ENCODE measurements around the gene EIPR1. TPM values are rescaled to one million over a fixed set of nuclear protein-coding genes. Genes with fewer than 3 reads are reported as not detected.

EIPR1 gene
- total and polyA plus RNA-seq, 10 of the 15 experiments (the other 5 are each of a cell fraction or from before 2014, with no cell fraction given): 23.6 to 61.2 (median 42.2) TPM

- TF ChIP-seq, protein P1, sequence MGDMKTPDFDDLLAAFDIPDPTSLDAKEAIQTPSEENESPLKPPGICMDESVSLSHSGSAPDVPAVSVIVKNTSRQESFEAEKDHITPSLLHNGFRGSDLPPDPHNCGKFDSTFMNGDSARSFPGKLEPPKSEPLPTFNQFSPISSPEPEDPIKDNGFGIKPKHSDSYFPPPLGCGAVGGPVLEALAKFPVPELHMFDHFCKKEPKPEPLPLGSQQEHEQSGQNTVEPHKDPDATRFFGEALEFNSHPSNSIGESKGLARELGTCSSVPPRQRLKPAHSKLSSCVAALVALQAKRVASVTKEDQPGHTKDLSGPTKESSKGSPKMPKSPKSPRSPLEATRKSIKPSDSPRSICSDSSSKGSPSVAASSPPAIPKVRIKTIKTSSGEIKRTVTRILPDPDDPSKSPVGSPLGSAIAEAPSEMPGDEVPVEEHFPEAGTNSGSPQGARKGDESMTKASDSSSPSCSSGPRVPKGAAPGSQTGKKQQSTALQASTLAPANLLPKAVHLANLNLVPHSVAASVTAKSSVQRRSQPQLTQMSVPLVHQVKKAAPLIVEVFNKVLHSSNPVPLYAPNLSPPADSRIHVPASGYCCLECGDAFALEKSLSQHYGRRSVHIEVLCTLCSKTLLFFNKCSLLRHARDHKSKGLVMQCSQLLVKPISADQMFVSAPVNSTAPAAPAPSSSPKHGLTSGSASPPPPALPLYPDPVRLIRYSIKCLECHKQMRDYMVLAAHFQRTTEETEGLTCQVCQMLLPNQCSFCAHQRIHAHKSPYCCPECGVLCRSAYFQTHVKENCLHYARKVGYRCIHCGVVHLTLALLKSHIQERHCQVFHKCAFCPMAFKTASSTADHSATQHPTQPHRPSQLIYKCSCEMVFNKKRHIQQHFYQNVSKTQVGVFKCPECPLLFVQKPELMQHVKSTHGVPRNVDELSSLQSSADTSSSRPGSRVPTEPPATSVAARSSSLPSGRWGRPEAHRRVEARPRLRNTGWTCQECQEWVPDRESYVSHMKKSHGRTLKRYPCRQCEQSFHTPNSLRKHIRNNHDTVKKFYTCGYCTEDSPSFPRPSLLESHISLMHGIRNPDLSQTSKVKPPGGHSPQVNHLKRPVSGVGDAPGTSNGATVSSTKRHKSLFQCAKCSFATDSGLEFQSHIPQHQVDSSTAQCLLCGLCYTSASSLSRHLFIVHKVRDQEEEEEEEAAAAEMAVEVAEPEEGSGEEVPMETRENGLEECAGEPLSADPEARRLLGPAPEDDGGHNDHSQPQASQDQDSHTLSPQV (IDR thresholded peaks at IDR 0.05): no peak
Observed at GRCh38 chr2:3365219-3365618, 12.4 kb downstream of the EIPR1 start (continued).

DNA sequence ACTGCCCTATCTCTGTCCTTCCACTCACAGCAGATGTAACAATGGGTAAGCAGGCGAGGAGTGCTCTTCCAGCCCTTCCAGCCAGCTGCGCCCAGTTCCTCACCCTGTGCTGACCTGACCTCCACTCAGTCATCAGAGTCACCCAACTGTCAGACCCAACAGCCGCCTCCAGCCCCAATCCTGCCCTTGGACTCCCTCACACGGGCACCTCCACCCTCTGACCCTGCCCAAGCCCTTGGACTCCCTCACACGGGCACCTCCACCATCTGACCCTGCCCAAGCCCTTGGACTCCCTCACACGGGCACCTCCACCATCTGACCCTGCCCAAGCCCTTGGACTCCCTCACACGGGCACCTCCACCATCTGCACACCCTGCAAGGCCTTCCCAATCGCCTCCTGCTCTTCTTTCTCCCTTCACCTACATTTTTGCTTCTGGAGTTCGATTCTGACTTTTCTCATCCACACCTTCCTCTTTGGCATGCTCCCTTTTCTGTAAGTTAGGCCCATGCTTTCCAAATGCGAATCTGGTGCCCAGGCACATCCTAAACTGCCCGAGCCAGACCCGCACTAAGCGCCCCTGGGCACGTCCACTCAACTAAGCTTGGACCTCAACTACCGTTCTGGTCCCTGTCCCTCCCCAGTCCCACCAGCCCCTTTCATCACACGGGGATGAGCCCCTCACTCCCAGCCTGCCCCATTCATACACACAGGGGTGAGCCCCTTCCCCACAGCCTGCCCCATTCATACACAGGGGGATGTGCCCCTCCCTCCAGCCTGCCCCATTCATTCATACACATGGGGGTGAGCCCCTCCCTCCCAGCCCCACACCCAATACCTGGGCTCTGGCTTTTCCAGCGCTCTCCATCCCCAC, 15.9 kb downstream of the EIPR1 start:
- no peak overlapping the region for H3K9ac ChIP-seq (ENCODE audit: control insufficient read depth, insufficient read depth, low read length)
- RAD21 ChIA-PET (ENCODE audit: unreplicated experiment): no interaction called here
- ATAC-seq (peak; percentile 14; the same call in 2 of the 3 replicates), DNase-seq (ENCODE audit: low read depth, low spot score) (no peak), FAIRE-seq (no peak)
- H3K79me2 ChIP-seq (ENCODE audit: control insufficient read depth, insufficient read depth, low read length): peaks cover 22% of the 10 kb centered on the region
- no peaks in the 10 kb centered on the region for H3K4me1 ChIP-seq (ENCODE audit: control insufficient read depth, insufficient read depth, low read length)
- BruUV-seq (replicated peaks): no TSS peak
- H3K9me3 ChIP-seq (replicated peaks; ENCODE audit: control insufficient read depth, insufficient read depth, low read length): no peaks in the 10 kb centered on the region; the same call in 2 of the 3 replicates
- H3K27ac ChIP-seq (ENCODE audit: control insufficient read depth, insufficient read depth): no peak overlapping the region
- in situ Hi-C loops (cut with MboI) (no loop called here), intact Hi-C loops (cut with micrococcal nuclease; ENCODE audit: unreplicated experiment) (no loop called here)
- SMC1A ChIA-PET (ENCODE audit: uncharacterized antibody, unreplicated experiment): interaction anchor here (0.6 to 0.9 kb wide), 2 partner anchors 8 to 403 kb away, joined by 3 read pairs; no protein-coding TSS in a partner anchor
- H3K4me2 ChIP-seq (ENCODE audit: control insufficient read depth, insufficient read depth): no peak overlapping the region
- POLR2A ChIA-PET: no interaction called here
- H3K36me3 ChIP-seq (ENCODE audit: control insufficient read depth in 2 of 2, insufficient read depth in 2 of 2, low read length in 1 of 2): no peaks in the 10 kb centered on the region; a peak in 2 of 4 replicates
- WGBS (ENCODE audit: insufficient coverage, insufficient replicate concordance, low lambda C conversion rate, missing lambda C conversion rate): 88% methylated on average over 17 of the region's 17 CpGs
- H3K27me3 ChIP-seq (replicated peaks in 1 of 2; ENCODE audit: control insufficient read depth in 2 of 2, insufficient read depth in 2 of 2, low read length in 1 of 2): no peaks in the 10 kb centered on the region
- CTCF ChIA-PET: no interaction called here
- H2AFZ ChIP-seq (ENCODE audit: control insufficient read depth, low read depth, low read length): no peak overlapping the region
- no peaks in the 10 kb centered on the region for H4K20me1 ChIP-seq (ENCODE audit: control insufficient read depth, insufficient read depth)
- H3K4me3 ChIP-seq: no peak overlapping the region
- TF ChIP-seq ZBED1 (IDR thresholded peaks at IDR 0.05; ENCODE audit: borderline replicate concordance): no peak
- TF ChIP-seq RELB (IDR thresholded peaks at IDR 0.05; ENCODE audit: low read depth): no peak
- TF ChIP-seq, protein P1 (IDR thresholded peaks at IDR 0.05): no peak
- TF ChIP-seq USF2 (IDR thresholded peaks at IDR 0.05; ENCODE audit: borderline replicate concordance, low read depth, low read length): no peak
- no peak for TF ChIP-seq TCF3 (IDR thresholded peaks at IDR 0.05; ENCODE audit: borderline replicate concordance, insufficient read depth, low read depth, low read length)
